Activated T-cell treated with anti-CD3 and anti-CD28 coated beads for 24 hours (primary cell): ENCODE measurements around the gene TOX3.

Source experiments
- DNase-seq: peaks from one replicate; pipeline ENCODE4 v3.0.0-alpha.2; 2020; ENCODE audit warnings: low read depth

Gene TOX3

GRCh38 chr16:52537516-52537915 lies 9.4 kb downstream of the TOX3 start:
- DNase-seq = no peak

- DNase-seq = no peak
Observed at GRCh38 chr16:52535076-52535475, 11.9 kb downstream of the TOX3 start.

- no peak for DNase-seq
Observed at GRCh38 chr16:52533296-52533695, 13.6 kb downstream of the TOX3 start.

GRCh38 chr16:52532384-52532783 lies 14.6 kb downstream of the TOX3 start:
- DNase-seq = no peak

DNA sequence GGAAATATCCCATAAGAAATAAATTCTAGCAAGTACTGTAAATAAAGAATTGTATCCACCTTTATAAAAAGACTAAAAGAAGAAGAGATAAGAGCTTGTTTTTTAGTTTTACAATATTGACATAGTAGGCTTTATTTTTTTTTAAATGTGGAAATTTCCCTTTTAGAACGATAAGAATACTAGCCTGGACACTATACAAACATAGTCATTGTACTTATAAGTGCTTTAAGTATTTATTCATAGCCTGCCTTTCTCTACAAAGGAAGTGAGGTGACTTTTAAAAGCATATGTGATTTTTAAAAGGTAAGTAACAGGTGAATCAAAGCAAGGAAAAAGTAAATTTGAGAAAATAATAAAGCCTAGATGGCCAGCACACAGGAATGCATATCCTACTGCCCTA lies 17.7 kb downstream of the TOX3 start:
- DNase-seq = no peak

DNA sequence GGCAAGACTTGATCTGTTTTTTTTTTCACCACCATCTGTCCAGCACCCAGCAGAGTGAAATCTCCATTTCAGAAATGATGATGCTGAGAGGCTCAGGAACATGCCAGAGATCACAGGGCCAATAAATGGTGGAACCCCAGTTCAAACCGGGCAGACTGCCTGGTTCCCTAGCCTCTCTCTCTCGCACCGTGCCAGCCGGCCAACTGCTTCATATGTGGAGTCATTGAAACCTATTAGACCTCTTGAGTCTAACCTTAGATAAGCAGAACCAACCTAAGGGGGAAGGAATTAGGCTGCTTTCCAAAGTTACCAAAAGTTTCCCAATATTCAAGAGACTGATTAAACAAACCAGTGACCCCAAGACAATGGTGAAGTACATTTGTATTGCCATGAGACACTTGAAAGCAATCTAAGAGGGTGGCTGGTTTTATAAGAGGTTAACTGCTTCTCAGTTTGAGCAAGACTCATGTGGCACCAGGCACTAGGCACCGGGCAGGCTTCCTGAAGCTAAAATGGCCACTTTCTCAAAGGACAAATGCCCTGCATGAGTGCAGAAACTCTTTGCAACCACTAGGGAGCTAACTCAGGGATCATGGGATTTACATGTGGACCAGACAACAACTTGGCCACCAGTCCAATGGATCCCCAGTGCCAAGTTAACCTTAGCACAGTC lies 18.4 kb downstream of the TOX3 start:
- no peak for DNase-seq

- no peak for DNase-seq
Observed at GRCh38 chr16:52526830-52527229, 20.1 kb downstream of the TOX3 start.

GRCh38 chr16:52526116-52526828 lies 20.7 kb downstream of the TOX3 start:
- no peak for DNase-seq

- no peak for DNase-seq
Observed at GRCh38 chr16:52521570-52521969, 25.4 kb downstream of the TOX3 start.

DNA sequence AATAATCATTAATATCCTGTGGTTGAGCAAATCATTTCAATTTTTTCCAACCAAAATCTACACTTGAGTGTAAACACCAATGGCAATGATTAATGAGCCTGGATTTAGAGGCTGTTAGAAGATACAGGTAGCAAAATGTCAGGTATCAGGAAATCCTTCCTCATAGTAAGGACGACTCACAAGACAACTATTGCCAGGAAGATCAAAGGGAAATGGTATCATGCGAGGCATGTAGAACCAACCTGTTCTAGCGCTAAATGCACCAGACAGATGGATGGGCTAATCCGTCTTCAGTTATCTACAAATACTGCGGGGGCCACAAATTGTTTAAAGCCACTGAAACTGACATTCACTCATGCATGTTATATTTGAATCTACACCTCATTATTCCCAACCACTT lies 28.1 kb downstream of the TOX3 start:
- no peak for DNase-seq

DNA sequence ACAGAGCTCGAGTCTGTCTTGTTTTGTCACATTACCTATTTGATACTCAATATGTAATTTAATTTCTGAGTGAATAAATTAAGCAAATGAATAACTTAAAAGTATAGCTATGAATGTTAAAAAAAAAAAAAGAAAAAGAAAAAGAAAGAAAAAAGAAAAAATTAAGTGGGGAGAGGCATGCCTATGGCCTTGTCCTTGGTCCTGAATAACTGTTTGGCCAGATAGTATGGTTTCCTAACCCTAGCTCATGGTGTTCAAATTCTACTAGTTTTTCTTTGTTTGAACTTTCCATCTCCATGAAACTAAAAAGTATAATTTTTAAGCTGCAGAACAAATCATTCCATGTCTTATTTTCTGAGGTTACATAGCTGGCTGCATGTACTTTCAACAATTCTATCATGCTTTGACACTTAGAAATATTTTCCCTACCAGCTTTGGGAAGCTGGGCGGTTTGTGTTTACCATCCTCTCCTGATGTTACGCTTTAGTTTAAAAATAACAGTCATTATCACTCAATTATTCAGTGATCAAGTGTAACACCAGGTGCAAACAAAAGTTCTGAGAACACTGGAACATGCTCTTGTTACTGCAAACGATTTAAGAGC lies 31.8 kb downstream of the TOX3 start:
- no peak for DNase-seq

DNA sequence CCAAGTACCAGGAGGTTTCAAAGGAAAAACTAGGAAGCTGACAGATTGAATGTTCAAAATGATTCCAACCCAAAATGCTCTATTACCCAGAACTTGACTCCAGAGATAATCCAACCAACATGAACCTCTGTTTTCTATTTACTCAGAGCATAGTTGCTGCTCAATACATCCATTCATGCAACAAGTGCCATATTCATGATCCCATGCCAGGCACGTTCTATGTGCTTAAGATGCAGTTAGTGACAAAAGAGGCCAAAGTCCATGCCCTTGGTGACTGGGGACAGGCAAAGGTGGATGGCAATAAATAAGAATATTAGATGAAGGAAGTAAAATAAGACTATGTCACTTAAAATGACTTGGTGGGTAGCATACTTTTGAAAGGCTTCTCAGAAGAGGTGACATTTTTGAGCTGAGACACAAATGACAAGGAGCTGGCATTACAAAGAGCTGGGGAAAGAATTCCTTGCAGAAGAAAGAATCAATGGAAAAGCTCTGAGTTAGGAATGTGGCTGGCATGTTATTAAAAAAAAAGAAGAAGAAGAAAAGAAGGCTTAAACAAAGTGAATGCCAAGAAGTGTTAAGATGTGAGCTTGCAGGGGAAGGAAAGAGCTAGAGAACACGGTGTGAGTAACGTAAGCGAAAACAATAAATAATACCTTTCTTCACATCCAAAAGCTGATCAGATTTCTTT lies 34.5 kb downstream of the TOX3 start:
- DNase-seq = no peak

DNA sequence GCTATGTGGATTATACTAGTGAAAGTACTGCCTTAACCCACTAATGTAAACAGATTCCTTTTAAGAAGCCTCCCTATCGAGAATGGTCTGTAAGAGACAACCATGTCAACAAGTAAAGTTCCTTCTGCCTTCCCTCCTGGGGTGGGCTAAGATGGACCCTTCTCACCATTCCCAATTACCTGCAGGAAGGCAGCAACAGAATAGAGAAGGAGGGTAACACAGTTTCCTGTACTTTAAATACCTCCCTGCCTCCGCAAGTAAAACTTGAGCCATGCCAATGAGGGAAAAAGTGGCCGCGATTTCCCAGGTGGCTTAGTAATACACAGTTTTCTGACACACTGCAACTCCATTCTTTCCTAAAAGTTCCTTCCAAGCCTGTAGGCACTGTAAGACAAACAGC lies 45.2 kb downstream of the TOX3 start:
- no peak for DNase-seq

- DNase-seq = no peak
Observed at GRCh38 chr16:52500963-52501362, 46.0 kb downstream of the TOX3 start.

DNA sequence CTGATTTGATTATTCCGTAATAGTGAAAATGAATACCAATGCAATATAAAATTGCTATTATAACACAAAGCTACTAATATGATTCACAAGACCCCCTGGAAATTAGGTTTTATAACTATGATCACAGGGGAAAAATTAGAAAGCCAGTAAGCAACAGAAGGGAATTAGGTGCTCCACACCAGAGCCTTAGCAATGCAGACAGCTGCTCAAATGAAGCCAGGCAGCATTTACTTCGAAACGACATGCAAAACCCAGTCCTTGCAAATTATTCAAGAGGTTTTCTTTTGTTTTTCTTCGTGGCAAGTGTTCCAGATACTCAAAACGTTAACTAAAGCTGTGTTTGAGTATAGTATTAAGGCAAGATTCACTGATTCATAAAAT lies 47.9 kb downstream of the TOX3 start:
- DNase-seq = no peak

DNA sequence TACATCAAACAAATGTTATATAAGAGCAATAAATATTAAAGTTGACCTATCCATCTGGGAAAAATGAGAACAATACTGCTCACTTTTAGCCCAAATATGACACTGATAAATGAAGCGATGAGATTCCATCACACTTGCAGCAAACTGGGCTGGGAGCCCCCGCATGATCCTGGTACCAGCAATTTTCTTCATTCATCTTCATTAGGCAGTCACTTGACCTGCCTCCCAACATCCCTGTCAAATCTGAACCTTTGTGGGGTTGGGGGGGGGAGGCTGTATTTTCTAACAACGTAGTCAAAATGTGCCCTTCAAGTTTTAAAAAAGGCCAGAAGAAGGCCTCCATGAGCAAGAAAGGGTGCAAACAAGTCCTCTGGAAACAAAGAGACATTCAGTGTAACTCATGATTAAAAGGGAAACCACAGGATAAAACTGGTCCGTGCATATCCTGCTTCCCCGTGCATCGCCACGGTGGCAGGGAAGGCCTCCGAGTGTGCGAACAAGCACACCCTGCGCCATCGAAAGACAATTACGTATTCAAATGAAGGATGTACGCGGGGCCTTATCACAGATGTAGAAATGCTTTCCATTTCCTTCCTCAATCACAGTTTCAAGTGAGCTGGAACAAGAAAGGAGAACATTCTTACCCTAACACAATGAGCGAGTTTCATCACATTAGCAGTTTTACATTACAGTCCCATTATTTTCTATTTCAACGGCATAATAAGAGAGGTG lies 48.4 kb downstream of the TOX3 start:
- DNase-seq = no peak

DNA sequence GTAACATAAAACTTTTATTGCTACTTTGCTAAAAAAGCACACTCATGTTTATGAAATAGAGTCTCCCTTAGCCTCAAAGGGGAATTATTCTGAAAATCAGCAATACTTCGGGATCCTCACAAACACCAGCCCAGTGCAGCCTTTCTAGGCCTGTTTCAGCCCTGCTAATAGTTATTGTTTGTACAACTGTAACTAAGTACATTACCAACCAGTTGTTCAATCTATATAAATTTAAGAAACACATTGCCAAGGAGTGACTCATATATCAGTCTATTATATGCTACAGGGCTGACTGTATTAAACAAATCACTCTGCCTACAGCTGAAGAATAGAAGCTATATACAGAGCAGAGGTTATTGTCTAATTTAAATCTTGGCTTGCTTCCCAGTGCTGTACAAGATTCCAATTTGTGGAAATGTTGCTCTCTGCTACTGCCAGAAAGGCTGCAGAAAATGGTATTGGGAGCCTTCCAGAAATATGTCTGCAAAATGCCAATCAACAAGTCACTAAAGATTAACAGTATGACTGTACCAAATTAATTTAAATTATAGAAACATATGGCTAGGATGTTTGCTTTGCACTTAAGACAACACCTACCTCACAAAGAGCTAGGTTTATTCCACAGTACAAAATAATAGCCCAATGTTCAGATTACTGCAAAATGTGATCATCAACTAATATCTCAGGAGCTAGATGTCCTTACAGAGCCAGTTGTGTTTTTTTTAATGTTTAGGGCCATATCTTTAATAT lies 49.7 kb downstream of the TOX3 start:
- DNase-seq = no peak

DNA sequence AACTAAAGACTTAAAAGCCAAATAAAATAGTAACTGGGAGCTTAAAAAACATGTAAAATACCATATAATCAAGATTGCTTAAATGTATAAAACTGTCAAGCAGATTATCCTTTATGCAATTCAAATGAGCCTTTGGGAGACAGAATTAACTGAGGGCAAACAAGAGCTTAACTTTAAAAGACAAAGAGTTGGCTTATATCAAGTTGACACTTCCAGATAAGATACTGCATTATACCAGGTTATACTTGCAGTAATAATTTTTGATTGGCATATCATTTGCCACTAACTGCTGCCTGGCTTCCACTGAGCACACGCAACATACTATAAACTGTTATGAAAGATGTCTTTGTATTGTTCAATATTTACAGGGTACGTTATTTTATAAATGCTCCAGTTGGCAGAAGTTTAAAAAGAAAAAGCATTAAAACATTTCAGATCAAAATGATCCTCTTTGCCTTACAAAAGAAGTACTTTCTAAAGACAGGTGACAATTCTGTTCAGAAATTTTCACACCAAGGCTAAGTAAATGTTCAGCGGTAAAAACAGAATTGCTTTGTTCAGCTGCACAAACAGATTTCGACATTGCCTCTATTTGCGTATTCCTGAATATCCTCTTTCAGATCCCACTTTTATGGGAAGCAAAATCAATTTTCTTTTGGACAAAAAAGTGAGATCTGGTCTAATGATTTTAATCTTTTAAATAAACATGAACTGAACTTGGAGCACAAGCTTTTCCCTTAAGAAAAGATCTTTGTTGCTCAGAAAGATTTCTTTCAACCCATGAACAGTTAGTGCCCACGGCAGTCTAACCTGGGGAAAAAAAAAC lies 50.7 kb downstream of the TOX3 start:
- DNase-seq = no peak

DNA sequence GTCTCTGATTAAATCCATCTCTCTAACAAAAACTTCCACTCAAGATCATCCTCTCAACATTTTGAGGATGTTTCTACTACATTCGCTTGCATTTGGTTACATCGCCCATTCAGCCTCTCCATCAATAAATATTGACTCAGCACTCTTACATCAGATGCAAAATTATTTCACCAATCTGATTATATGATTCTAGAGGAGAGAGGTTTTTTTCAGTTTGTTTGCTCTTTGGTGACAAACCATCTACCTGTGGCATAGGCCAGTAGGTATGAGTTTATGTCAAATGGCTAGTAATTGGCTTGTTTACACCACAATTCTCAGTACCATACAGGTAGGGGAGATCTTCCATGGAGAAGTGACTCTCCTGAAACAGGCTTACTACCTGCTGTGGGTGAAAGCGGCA lies 52.3 kb downstream of the TOX3 start:
- no peak for DNase-seq

DNA sequence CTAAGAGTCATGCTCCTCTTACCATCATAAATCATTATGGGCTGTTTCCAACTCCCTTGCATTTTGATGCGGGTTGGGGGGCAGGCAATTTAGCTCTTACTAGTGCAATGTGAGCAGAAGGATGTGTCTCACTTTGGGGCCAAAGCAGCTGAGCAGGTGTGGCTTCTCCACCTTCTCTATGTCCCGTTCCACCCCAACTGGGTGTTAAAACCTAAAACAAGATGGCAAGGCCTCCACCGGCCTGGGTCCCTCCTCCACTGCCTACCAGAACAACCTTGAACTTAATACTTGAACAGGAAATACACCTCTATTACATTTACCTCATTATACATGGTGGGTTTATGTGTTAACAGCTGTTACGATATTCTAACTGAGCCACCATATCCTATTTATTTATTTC lies 52.8 kb downstream of the TOX3 start:
- DNase-seq = no peak
